ENCODE measurements around the gene NMUR2.

The NMUR2 gene

GRCh38 chr5:152366716-152367115 lies 38.4 kb downstream of the NMUR2 start:
- DNase-seq = no peak

- no peak for DNase-seq
These were observed 40.2 kb downstream of the NMUR2 start for GRCh38 chr5:152364899-152365298.

GRCh38 chr5:152364172-152364571 lies 40.9 kb downstream of the NMUR2 start:
- no peak for DNase-seq

DNA sequence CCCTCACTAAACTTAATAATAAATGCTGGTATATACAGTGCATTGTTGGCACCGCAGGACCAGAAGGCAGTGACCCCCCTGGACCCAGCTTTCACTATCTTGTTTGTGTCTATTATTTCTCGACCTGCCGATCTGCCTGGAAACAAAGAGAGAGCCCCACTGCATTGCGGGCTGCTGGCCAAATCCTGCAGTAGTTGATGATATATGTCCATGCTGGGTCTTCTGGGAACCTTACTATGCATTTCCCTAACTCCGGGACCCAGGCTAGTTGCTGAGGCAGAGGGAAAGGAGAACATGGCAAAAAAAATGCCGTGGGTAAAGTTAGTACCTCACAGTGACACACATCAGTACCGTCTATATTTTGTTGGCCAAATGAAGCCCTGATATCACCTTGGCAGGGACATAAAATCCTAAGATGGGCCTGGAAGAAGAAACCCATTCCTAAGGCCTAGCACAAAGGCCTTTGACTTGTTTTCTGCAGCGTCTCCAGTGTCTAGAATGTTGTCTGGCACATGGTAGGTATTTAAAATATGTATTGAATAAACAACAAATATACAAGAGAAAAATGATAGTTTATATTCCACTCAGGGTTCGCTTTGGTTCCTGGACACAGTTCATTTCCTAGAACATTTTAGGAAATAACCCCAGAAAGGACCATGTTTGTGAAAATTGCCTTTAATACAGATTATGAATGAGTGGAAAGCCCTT lies 46.1 kb downstream of the NMUR2 start:
- DNase-seq = no peak

DNA sequence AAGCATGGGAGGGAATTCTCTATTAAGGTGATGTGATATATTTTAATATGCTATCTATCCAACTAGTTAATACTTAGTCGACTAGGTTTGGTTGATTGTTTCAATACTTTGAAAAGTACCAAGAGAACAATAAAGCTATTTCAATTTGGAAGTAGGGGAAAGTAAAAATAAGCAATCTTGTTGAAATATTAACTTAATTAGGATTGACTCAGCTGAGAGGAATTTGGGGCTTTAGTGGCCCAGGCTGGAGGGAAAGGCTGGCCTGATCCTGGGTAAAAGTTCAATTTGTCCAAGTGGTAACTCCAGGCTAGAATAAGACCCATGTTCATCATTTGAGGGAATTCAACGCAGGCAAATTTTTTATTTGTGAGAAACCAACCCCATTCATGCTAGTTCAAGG lies 48.6 kb downstream of the NMUR2 start:
- no peak for DNase-seq

DNA sequence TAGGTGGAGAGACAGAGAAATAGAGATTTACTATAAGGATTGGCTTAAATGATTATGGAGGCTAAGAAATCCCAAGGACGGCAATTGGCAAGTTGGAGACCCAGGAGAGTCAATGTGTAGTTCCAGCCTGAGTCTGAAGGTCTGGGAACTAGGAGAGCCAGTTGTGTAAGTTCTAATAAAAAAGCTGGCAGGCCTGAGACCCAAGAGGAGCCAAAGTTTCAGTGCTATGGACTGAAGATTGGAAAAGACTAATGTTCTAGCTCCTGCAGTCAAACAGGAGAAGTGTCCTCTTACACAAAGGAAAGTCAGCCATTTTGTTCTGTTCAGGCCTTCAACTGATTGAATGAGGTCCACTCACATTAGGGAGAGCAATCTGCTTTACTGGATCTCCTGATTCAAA lies 50.0 kb downstream of the NMUR2 start:
- no peak for DNase-seq

GRCh38 chr5:152353001-152353400 lies 52.1 kb downstream of the NMUR2 start:
- no peak for DNase-seq

DNA sequence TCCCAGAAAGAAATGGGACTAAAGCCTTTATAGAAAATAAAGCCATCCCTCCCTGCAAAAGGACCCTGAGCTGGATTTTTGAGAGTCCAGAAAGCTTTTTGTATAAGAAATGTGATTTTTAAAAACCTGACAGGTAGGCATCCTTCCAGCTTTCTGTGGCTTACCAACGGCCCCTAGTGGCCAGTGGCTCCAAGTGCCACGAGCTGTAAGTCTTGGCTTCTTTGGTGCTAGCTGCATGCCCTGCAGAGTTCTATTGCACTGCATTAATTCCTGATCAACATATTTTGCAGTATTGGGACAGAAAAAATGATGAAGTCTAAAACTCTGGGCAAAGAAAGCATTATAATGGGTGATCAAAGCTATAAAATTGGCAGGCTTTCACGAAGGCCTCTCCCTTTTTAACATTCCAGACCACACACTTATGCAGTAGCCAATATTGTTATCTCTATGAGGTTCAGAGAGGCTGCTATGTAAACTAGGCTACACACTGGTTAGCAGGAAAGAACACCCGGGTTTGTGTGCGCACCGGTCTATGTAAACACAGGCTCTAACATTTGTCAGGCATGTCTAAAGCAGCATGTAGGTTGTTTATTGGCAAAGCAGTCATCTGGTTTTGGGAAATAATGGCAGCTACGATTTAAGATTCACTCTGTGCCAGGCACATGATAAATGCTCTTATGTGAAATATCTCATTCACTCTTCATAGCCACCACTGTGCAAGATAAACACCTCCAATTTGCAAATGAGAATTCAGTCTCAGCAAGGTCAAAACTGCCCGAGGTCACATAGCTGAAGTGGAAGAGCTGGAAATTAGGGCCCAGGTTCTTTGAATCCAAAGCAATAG lies 55.2 kb downstream of the NMUR2 start:
- DNase-seq = no peak
